ENCODE data around the gene SLC25A4.
"Not testable (repeated sequence)": the region's sequence is repeated elsewhere in the genome, so short reads cannot be mapped to it uniquely, and the experiment has no call there.

Gene SLC25A4

DNA sequence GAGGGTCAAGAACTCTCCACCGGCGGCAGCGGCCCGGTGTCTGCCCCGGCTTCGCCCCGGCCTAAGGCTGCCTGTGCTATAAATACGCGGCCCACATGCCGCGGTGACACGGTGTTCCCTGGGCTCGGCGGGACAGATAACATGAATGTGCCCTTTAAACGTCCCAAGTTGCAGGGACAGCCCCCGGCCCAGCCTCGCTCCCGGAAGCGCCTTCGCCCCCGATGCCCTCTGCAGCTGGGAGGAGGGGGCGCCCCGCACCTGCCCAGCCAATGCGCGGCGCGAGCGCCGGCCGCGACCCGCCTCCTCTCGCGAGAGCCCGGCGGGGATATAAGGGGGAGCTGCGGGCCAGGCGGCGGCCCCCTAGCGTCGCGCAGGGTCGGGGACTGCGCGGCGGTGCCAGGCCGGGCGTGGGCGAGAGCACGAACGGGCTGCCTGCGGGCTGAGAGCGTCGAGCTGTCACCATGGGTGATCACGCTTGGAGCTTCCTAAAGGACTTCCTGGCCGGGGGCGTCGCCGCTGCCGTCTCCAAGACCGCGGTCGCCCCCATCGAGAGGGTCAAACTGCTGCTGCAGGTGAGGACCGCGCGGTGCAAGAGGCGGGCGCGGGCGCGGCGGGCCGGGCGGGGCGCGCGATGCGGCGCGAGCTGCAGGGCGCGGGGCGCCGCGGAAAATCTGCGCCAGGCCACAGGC is at the start of gene SLC25A4:
Gene SLC25A4 (plus strand): TSS at position 355 of the 689 bp plus-strand sequence. CDS start 107 bp downstream, at position 462.
- peak; percentile 24 to 74 (median 50) for DNase-seq

DNA sequence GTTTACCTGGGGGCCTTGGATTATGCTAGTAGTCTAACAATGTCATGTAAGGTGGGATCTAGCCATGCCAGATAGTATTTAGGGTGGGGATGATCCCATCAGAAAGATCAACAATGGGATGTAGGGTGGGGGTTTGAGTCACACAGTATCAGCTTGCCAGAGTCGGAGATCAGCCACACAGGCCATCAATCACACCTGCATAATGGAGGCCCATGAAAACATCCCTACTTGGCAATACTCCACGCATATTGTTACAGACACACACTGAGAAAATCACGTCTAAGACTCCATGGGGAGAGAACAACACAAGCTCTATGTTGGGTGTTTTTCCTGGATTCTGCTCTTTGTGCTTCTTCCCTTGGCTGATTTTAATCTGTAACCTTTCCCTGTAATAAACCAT is 49.5 kb upstream of the SLC25A4 start:
- no peak for DNase-seq

DNA sequence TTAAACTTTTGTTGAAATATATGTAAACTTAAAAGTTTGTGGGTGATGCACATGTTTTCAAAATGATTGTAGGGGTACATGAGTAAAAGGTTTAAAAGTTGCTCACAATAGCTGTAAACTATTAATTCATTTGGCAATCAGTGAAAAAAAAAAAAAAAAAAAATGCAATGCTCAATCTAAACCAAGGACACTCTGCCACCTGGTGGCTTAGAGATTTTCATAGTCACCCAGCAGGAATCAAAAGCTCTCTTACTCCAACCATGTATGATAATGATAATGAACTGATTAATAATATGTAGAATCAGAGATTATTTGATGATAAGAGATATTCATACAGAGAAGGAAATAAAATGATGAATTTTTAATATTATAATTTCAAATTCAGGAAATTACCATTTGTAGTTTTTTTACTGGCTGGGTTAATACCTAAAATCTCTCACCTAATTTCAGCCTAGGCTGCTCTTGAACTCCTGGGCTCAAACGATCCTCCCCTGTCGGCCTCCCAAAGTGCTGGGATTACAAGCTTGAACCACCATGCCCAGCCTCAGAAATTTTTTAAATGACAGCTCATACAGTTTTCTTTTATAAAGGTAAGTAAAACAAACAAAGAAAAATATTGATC is 46.9 kb upstream of the SLC25A4 start:
- no peak for DNase-seq

DNA sequence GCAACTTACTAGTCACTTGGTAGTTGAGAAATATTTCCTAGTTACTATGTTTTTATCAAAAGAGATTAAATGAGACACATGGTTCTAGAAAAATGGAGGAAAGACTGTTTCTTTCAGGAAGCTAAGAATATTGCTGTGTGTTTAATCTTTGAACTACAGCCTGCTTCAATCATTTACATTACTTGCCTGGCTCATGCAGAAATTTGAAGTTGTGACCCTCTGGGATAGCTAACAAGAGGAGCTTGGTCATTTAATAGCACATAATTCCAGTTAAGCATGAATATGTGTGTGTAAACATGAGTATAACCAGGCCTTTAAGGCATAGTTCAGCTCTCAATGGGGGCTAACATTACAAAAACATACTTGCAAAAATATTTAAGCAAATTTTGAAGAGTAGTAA is 44.6 kb upstream of the SLC25A4 start:
- DNase-seq = no peak

GRCh38 chr4:185099024-185099682 is 43.9 kb upstream of the SLC25A4 start:
- no peak for DNase-seq

- no peak for DNase-seq
Observed at GRCh38 chr4:185099940-185100339, 43.1 kb upstream of the SLC25A4 start.

- DNase-seq = no peak
Observed at GRCh38 chr4:185100423-185100822, 42.6 kb upstream of the SLC25A4 start.

DNA sequence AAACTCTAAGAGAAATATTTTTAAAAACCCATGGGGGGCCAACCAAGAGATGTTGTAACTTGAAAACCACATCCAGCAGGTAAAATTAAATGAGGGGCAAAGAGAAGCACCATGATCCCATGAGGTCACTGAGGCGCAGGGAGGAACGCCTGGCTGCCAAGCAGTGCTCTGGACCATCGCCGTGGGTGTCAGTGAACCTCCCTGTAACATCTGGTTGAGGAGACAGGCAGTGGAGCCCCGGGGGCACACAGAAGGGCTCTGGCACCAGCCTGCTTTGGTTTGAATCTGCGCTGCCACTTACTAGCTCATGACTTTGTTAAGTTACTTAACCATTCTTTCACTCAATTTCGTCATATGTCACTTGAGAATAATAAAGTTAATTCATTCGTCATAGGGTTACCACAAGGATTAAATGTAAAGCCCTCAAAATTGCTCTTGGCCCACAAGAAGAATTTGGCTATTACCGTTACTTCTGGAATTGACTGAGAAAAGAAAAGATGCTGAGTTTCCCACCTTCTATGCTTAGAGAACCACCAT is 41.6 kb upstream of the SLC25A4 start:
- no peak for DNase-seq

- no peak for DNase-seq
Observed at GRCh38 chr4:185104733-185105132, 38.3 kb upstream of the SLC25A4 start.

DNA sequence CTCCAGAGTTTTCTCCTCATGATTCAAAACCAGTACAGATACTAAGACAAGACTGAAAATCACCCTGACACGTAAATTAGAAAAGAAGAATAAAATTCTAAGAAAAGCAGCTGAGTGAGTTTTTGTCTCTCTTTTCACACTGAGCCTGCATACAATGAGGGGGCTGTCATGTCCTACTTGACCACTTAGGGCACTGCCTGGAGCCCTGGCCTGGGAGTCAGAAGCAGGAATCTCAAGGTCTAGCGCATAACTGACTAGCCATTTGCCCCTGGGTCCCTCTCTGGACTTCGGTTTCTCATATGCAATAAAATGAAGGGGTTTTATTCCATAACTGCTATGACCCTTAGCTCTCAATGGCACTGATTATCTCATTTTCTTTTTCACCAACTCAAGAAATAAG is 36.7 kb upstream of the SLC25A4 start:
- DNase-seq = no peak

DNA sequence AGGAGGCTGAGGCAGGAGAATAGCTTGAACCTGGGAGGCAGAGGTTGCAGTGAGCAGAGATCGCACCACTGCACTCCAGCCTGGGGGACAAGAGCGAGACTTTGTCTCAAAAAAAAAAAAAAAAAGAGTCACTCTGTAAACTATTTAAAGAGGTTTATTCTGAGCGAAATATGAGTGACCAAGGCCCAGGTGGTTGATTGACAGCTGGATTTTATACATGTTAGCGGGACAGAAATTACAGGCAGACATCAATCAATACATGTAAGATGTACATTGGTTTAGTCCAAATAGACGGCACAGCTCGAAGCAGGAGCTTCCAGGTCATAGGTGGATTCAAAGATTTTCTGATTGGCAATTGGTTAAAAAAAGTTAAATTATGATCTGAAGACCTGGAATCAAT is 35.5 kb upstream of the SLC25A4 start:
- DNase-seq = not testable (repeated sequence)

DNA sequence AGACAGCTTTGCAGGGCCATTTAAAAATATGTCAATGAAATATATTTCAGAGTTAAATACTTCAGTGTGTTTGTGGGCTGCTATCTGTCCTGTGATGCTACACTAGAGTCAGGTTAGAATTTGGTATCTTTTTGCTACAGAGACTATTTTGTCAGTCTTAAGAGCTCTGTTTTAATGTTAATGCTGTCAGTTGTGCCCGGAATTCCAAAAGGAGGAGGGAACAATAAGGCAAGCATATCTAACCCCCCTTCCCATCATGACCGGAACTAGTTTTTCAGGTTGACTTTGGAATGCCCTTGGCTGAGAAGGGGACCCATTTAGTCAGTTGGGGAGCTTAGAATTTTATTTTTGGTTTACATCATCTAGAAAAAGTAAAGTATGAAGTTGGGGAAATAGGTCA is 34.9 kb upstream of the SLC25A4 start:
- DNase-seq = no peak

DNA sequence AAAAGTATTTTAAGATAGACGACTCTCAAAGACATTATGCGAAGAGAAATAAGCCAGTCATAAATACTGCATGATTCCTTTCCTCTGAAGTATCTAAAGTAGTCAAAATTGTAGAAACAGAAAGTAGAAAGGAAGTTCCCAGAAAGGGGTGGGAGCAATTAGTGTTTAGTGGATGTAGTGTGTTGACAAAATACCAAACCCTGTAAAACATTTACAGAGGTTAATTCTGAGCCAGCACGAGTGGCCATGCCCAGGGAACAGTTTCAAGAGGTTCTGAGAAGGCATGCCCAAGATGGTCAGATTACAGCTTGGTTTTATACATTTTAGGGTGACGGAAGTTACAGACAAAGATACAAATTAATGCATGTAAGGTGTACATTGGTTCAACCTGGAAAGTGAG is 34.4 kb upstream of the SLC25A4 start:
- no peak for DNase-seq

GRCh38 chr4:185109736-185110135 is 33.3 kb upstream of the SLC25A4 start:
- DNase-seq = no peak

- DNase-seq = no peak
Observed at GRCh38 chr4:185110375-185110823, 32.7 kb upstream of the SLC25A4 start.

GRCh38 chr4:185112104-185112503 is 31.0 kb upstream of the SLC25A4 start:
- no peak for DNase-seq

DNA sequence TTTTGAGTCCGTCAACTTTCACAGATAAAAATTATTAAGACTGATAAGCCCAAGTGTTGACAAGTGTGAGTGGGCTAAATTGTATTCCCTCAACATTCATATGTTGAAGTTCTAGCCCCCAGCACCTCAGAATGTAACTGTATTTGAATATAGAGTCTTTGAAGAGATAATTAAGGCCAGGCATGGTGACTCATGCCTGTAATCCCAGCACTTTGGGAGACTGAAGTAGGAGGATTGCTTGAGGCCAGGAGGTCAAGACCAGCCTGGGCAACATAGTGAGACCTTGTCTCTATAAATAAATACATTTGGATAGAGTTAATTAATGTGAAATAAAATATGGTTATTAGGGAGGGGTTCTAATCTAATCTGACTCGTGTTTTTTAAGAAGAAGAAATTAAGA is 29.7 kb upstream of the SLC25A4 start:
- no peak for DNase-seq

GRCh38 chr4:185115827-185116232 is 27.2 kb upstream of the SLC25A4 start:
- no peak for DNase-seq

DNA sequence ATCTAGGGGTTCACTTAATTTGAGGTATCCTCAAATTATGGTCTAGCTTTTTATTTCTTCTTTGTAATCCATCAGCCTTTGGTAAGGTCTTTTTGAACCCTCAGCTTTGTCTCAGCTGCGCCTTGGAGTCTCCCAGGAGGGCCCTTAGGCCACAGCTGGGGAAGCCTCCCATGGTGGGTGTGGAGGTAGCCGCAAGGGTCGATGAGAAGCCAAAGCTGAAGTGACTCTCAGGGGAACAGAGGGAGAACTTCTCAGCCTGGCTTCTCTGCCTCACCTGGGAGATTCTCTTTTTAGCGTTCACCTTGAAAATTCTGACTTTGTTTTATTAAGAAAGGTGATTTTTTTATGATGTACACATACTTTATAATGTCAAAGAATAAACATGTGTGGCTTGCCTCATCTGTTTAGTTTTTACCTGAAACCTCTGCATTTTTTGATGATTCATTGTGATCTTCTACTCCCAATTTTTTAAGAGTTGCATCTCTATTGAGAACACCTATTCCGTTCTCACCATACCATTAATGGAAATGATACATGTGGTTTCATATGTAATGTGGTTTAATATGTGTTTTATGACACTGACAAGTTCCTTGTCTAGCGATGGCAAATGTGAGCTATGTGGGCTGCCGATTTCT is 25.6 kb upstream of the SLC25A4 start:
- no peak for DNase-seq

- no peak for DNase-seq
Observed at GRCh38 chr4:185118876-185119275, 24.2 kb upstream of the SLC25A4 start.

DNA sequence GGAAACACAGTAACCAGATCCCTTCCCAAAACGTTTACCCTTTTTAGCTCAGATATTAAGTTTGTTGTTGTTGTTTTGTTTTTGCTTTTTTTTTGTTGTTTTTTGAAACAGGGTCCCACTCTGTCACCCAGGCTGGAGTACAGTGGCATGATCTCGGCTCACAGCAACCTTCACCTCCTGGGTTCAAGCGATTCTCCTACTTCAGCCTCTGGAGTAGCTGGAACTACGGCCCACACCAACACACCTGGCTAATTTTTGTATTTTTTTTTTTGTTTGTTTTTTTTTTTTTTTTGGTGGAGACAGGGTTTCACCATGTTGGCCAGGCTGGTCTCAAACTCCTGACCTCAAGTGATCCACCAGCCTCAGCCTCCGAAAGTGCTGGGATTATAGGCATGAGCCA is 23.6 kb upstream of the SLC25A4 start:
- not testable (repeated sequence) for DNase-seq

GRCh38 chr4:185119927-185120630 is 23.0 kb upstream of the SLC25A4 start:
- DNase-seq = no peak

DNA sequence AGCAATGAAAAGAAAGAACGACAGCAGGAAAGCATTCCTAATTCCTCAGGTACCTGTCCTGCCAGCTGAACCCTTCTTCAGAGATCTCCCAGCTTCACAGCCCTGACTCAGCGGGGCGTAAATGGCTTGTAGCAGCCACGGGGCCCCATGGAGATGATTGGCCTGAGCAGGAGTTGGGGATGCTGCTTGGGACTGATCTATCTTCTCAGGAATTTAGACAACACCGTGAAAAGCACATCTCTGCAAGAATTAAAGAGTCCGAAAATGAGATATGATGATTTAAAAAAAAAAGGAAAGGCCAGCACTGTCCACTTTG is 22.5 kb upstream of the SLC25A4 start:
- DNase-seq = no peak
